Upper lobe of left lung (tissue), 6 donors: ENCODE results near the gene CD44. TPM values are rescaled to one million over a fixed set of nuclear protein-coding genes. Genes with fewer than 3 reads are reported as not detected.
A peak's percentile ranks its signal among the peaks of the same experiment; 100 is the strongest.

Source experiments
- ATAC-seq, 2 donors: fragments of 200-7000 bp; cut with Tn5 transposase; one replicate each; pipeline ENCODE4 v1.9.1; 2022; ENCODE audit warnings: mild to moderate bottlenecking in 2 of 2, moderate library complexity in 2 of 2; ENCODE audit not compliant: low FRiP score in 2 of 2
- DNase-seq, 2 donors: peaks; one replicate each; pipeline ENCODE4 v3.0.0-alpha.2; 2019 to 2020
- H3K27ac ChIP-seq, 4 donors: fragments of 200-600 bp; sonication (generic); one replicate each; pipeline ENCODE4 v1.5.1; 2016 to 2019
- H3K27me3 ChIP-seq, 4 donors: fragments of 200-600 bp; sonication (generic); one replicate each; pipeline ENCODE4 v1.5.1; 2017 to 2019
- H3K36me3 ChIP-seq, 4 donors: fragments of 200-600 bp; sonication (generic); one replicate each; pipeline ENCODE4 v1.5.1; 2016 to 2019
- H3K4me1 ChIP-seq, 4 donors: fragments of 200-600 bp; sonication (generic); one replicate each; pipeline ENCODE4 v1.5.1; 2018 to 2019
- H3K4me3 ChIP-seq, 4 donors: fragments of 200-600 bp; sonication (generic); one replicate each; pipeline ENCODE4 v1.5.1; 2017 to 2019; ENCODE audit warnings: mild to moderate bottlenecking in 2 of 4, moderate library complexity in 1 of 4
- H3K9me3 ChIP-seq, 4 donors: fragments of 200-600 bp; sonication (generic); one replicate each; pipeline ENCODE4 v1.5.1; 2018 to 2019
- CTCF ChIP-seq, 6 experiments: fragments of 450-650 bp in 4 of 6; fragments of 200-600 bp in 2 of 6; sonication (generic) in 2 of 6; IDR thresholded peaks; one replicate each; pipeline ENCODE4 v1.5.1; 2016 to 2019; ENCODE audit warnings: antibody characterized with exemption in 6 of 6
- EP300 ChIP-seq, 4 donors: sonication (generic); formaldehyde crosslinking; IDR thresholded peaks; one replicate each; pipeline ENCODE4 v1.5.1; 2017; ENCODE audit warnings: antibody characterized with exemption in 4 of 4, control low read depth in 2 of 4
- POLR2A ChIP-seq, 4 donors: fragments of 450-650 bp; IDR thresholded peaks; one replicate each; pipeline ENCODE4 v1.5.1; 2016 to 2017; ENCODE audit warnings: antibody characterized with exemption in 4 of 4, mild to moderate bottlenecking in 2 of 4
- POLR2AphosphoS5 ChIP-seq, 2 donors: sonication (generic); formaldehyde crosslinking; IDR thresholded peaks; one replicate each; pipeline ENCODE4 v1.5.1; 2017; ENCODE audit warnings: antibody characterized with exemption in 2 of 2
- WGBS, 2 donors: methylation state at CpG; one replicate each; pipeline ENCODE4 v1.1.5; 2017 to 2018; 5-methylcytosine and 5-hydroxymethylcytosine counted together
- total RNA-seq, 6 donors: library from RNA; depleted of rRNA in 4 of 6; stranded (reverse); fragments of >200 nt in 4 of 6; gene quantifications; one replicate each; pipeline versions ENCODE4 v1.1.0 to v1.2.1, GENCODE V29; 2016 to 2021
- donor health status: DM: no; HTN: no; CAD: no; lungs with moderate emphysema.
- donor health status: DM: no; HTN: yes; CAD: no; lungs with severe emphysema.

CD44 gene
- total RNA-seq, 6 donors from 2014 or later, result 454 to 696 (median 551) TPM

- ATAC-seq (no peak), DNase-seq (no peak)
- no peaks in the 10 kb centered on the region for H3K36me3 ChIP-seq
- H3K27me3 ChIP-seq, result no peaks in the 10 kb centered on the region
- WGBS, 2 donors, result 85 to 91% methylated on average over 9 of the region's 9 CpGs
- H3K9me3 ChIP-seq, result no peaks in the 10 kb centered on the region
- no peak overlapping the region for H3K4me3 ChIP-seq
- peaks cover 9 to 20% (median 14%) of the 10 kb centered on the region in 4 donors for H3K4me1 ChIP-seq
- TF ChIP-seq EP300 (IDR thresholded peaks at IDR 0.05) (no peak), CTCF (IDR thresholded peaks at IDR 0.05) (no peak), POLR2A (IDR thresholded peaks at IDR 0.05) (no peak), POLR2AphosphoS5 (IDR thresholded peaks at IDR 0.05) (no peak)
- no peak overlapping the region for H3K27ac ChIP-seq
These were observed 23.9 kb upstream of the CD44 start for GRCh38 chr11:35114906-35115687.

- ATAC-seq (no peak), DNase-seq (no peak)
- Histone ChIP-seq H3K4me1 (peaks cover 9 to 16% (median 13%) of the 10 kb centered on the region in 4 donors), H3K27ac (no peak overlapping the region), H3K27me3 (no peaks in the 10 kb centered on the region), H3K4me3 (no peak overlapping the region), H3K9me3 (no peaks in the 10 kb centered on the region), H3K36me3 (no peaks in the 10 kb centered on the region)
- 92 to 98% methylated on average over 2 to 4 of the region's 4 CpGs for WGBS, 2 donors
- TF ChIP-seq CTCF (IDR thresholded peaks at IDR 0.05) (no peak), POLR2A (IDR thresholded peaks at IDR 0.05) (no peak), EP300 (IDR thresholded peaks at IDR 0.05) (no peak), POLR2AphosphoS5 (IDR thresholded peaks at IDR 0.05) (no peak)
These were observed 23.3 kb upstream of the CD44 start for GRCh38 chr11:35115688-35116030.

DNA sequence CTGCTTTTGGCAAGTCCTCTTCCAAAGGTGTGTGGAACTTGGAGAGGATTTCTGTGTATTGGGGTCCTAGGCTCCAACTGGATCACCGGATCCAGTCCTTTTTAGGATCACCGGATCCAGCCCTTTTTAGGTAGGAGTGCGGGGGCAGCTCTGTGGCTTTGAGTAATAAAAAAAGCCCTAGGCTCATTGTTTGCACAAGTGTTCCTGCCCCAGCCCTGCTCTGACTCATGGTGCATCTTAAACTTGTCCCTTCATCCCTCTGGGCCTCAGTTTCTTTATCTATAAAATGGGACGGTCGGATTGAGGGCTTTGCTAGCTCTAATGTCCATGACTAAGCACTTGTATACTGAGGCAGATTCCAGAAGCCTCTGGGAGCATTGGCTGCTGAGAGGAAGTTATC, 22.7 kb upstream of the CD44 start:
- ATAC-seq, result no peak

DNA sequence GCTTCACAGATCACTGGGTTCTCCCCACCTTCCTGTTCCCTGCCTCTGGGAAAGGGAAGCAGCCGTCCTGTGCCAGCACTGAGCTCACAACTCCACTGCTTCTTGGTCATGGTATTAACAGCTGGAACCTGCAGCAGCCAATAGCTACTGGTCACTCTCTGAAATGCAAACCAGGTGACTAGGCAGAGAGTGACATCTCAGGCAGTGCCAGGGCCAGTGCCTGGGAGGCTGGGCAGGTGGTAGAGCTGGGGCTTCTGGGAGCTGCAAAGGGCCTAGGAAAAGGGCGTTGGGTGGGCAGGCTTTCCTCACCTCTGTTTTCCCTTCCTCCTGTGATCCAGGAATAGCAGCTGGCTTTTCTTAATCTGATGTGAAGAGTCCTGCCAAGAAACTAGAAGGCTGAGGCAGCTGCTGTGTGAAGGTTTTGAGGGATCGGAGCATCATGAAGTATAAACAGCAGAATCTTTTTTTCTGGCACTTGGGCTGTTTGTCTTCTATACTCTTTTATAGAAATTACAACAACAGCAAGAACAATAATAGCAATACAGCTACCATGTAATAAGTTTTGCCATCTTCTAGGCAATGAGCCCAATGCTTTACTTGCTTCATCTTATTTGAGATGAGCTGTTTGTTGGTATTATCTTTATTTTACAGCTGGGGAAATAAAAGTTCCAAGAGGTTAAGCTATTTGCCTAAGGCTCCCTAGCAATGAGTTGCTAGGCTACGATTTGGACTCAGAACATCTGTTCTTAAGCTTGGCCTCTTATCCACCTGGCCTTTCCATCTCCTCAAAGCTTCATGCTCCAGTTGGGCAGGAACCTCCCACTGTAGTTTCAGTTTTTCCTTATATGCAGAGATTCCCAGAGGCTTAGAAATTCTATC, 22.0 kb upstream of the CD44 start:
- H3K36me3 ChIP-seq, result no peaks in the 10 kb centered on the region
- ATAC-seq (peak in 1 of 2 donors; percentile 36), DNase-seq (peak in 1 of 2 donors; percentile 25)
- no peak overlapping the region for H3K27ac ChIP-seq
- no peaks in the 10 kb centered on the region for H3K9me3 ChIP-seq
- no peaks in the 10 kb centered on the region for H3K27me3 ChIP-seq
- WGBS, 2 donors, result 76% methylated on average over 4 of the region's 4 CpGs
- H3K4me3 ChIP-seq, result no peak overlapping the region
- TF ChIP-seq CTCF (IDR thresholded peaks at IDR 0.05) (no peak), EP300 (IDR thresholded peaks at IDR 0.05) (no peak), POLR2AphosphoS5 (IDR thresholded peaks at IDR 0.05) (no peak), POLR2A (IDR thresholded peaks at IDR 0.05) (no peak)
- peaks cover 0 to 3% (median 1%) of the 10 kb centered on the region in 4 donors for H3K4me1 ChIP-seq

More for the DNA sequence above, 22.7 kb upstream of the CD44 start:
- WGBS, 2 donors, result 86 to 87% methylated on average over 5 of the region's 5 CpGs
- H3K27me3 ChIP-seq, result no peaks in the 10 kb centered on the region
- H3K4me1 ChIP-seq, result peaks cover 4 to 11% (median 8%) of the 10 kb centered on the region in 4 donors
- H3K9me3 ChIP-seq, result no peaks in the 10 kb centered on the region
- H3K4me3 ChIP-seq, result no peak overlapping the region
- no peak for DNase-seq
- H3K36me3 ChIP-seq, result no peaks in the 10 kb centered on the region
- TF ChIP-seq POLR2AphosphoS5 (IDR thresholded peaks at IDR 0.05) (no peak), POLR2A (IDR thresholded peaks at IDR 0.05) (no peak), EP300 (IDR thresholded peaks at IDR 0.05) (no peak), CTCF (IDR thresholded peaks at IDR 0.05) (no peak)
- H3K27ac ChIP-seq, result no peak overlapping the region
